Esophagus muscularis mucosa (tissue), 4 donors: ENCODE results near the gene CRYBA1. TPM values are rescaled to one million over a fixed set of nuclear protein-coding genes. Genes with fewer than 3 reads are reported as not detected.

Experiments used
- DNase-seq: peaks from one replicate; pipeline ENCODE4 v3.0.0-alpha.2; 2017; ENCODE audit errors: extremely low spot score
- H3K27ac ChIP-seq, 4 donors: fragments of 200-600 bp; sonication (generic); replicated peaks in 1 of 4; 1 replicate in 3 of 4; 2 replicates in 1 of 4; pipeline ENCODE4 v1.5.1; 2016 to 2019; ENCODE audit warnings: mild to moderate bottlenecking in 1 of 4
- H3K27me3 ChIP-seq, 4 donors: fragments of 200-600 bp; sonication (generic); one replicate each; pipeline versions ENCODE4 v1.5.1 to v1.6.0; 2016 to 2019
- H3K36me3 ChIP-seq, 4 donors: fragments of 200-600 bp; sonication (generic); one replicate each; pipeline ENCODE4 v1.5.1; 2016 to 2019
- H3K4me1 ChIP-seq, 4 donors: fragments of 200-600 bp; sonication (generic); one replicate each; pipeline ENCODE4 v1.5.1; 2016 to 2019
- H3K4me3 ChIP-seq, 4 donors: fragments of 200-600 bp; sonication (generic); 1 replicate in 2 of 4; 2 replicates in 2 of 4; pipeline ENCODE4 v1.5.1; 2016 to 2019; ENCODE audit warnings: mild to moderate bottlenecking in 4 of 4, moderate library complexity in 1 of 4
- H3K9me3 ChIP-seq, 4 donors: fragments of 200-600 bp; sonication (generic); 1 replicate in 3 of 4; 2 replicates in 1 of 4; pipeline ENCODE4 v1.5.1; 2016 to 2019
- CTCF ChIP-seq, 3 experiments: fragments of 200-600 bp in 2 of 3; fragments of 450-650 bp in 1 of 3; sonication (generic) in 2 of 3; IDR thresholded peaks; one replicate each; pipeline ENCODE4 v1.5.1; 2017 to 2019; ENCODE audit warnings: antibody characterized with exemption in 3 of 3, mild to moderate bottlenecking in 2 of 3, moderate library complexity in 1 of 3
- EP300 ChIP-seq: sonication (generic); formaldehyde crosslinking; IDR thresholded peaks from one replicate; pipeline ENCODE4 v1.6.1; 2017; ENCODE audit warnings: antibody characterized with exemption
- POLR2A ChIP-seq: fragments of 450-650 bp; IDR thresholded peaks from one replicate; pipeline ENCODE4 v1.6.1; 2017; ENCODE audit warnings: antibody characterized with exemption, moderate library complexity, mild to moderate bottlenecking, low read depth
- POLR2AphosphoS5 ChIP-seq, 2 donors: sonication (generic); formaldehyde crosslinking; IDR thresholded peaks; one replicate each; pipeline ENCODE4 v1.6.1; 2017; ENCODE audit warnings: antibody characterized with exemption in 2 of 2
- WGBS: methylation state at CpG from one replicate; pipeline ENCODE4 v1.1.5; 2018; 5-methylcytosine and 5-hydroxymethylcytosine counted together
- intact Hi-C: fragments of 100-400 bp; cut with DNase I; formaldehyde crosslinking; loops from one replicate; pipeline ENCODE4 v1.15.1; 2023
- total RNA-seq, 4 donors: library from RNA; depleted of rRNA; stranded (reverse); fragments of >200 nt; gene quantifications; one replicate each; pipeline versions ENCODE4 v1.1.0 to v1.2.1, GENCODE V29; 2016

The CRYBA1 gene
- total RNA-seq, 4 donors from 2014 or later = not detected

GRCh38 chr17:29291163-29291752, 44.6 kb downstream of the CRYBA1 start:
- H3K4me3 ChIP-seq = peak overlapping the region; percentile 91 to 100 (median 96)
- H3K27me3 ChIP-seq = no peaks in the 10 kb centered on the region
- intact Hi-C loops = loop anchor here (2.0 to 5.0 kb wide), 3 partner anchors 34 to 142 kb away; no protein-coding TSS in a partner anchor
- DNase-seq = no peak
- peaks cover 44 to 65% (median 61%) of the 10 kb centered on the region in 4 donors for H3K4me1 ChIP-seq
- H3K36me3 ChIP-seq = peaks cover 9 to 29% (median 17%) of the 10 kb centered on the region in 4 donors
- 12% methylated on average over 5 of the region's 5 CpGs for WGBS
- no peaks in the 10 kb centered on the region for H3K9me3 ChIP-seq
- peak overlapping the region; percentile 97 to 100 (median 99) for H3K27ac ChIP-seq
- TF ChIP-seq POLR2A = no peak
- TF ChIP-seq POLR2AphosphoS5 (IDR thresholded peaks at IDR 0.05) = peak in 1 of 2 donors; percentile 10
- peak; percentile 69 to 71 (median 71) for TF ChIP-seq CTCF (IDR thresholded peaks at IDR 0.05)
- no peak for TF ChIP-seq EP300

- H3K4me1 ChIP-seq = peaks cover 33 to 54% (median 51%) of the 10 kb centered on the region in 4 donors
- peak overlapping the region; percentile 97 to 100 (median 99) for H3K27ac ChIP-seq
- intact Hi-C loops = loop anchor here (5.0 kb wide), 2 partner anchors 35 to 75 kb away; no protein-coding TSS in a partner anchor
- peak overlapping the region; percentile 91 to 100 (median 96) for H3K4me3 ChIP-seq
- peaks cover 0 to 18% (median 6%) of the 10 kb centered on the region in 4 donors for H3K36me3 ChIP-seq
- 3% methylated on average over 22 of the region's 77 CpGs for WGBS
- no peak for DNase-seq
- no peaks in the 10 kb centered on the region for H3K9me3 ChIP-seq
- TF ChIP-seq POLR2AphosphoS5 (IDR thresholded peaks at IDR 0.05) = peak; percentile 31 to 32
- no peak for TF ChIP-seq POLR2A
- H3K27me3 ChIP-seq = no peaks in the 10 kb centered on the region
Observed at GRCh38 chr17:29292071-29292991, 45.7 kb downstream of the CRYBA1 start.

- peak in 1 of 2 donors; percentile 4 for TF ChIP-seq POLR2AphosphoS5 (IDR thresholded peaks at IDR 0.05)
- no peak for TF ChIP-seq CTCF (IDR thresholded peaks at IDR 0.05)
- H3K4me1 ChIP-seq = peaks cover 31 to 45% (median 43%) of the 10 kb centered on the region in 4 donors
- H3K36me3 ChIP-seq = peaks cover 0 to 11% (median 3%) of the 10 kb centered on the region in 4 donors
- intact Hi-C loops = loop anchor here (5.0 kb wide), 2 partner anchors 36 to 76 kb away; no protein-coding TSS in a partner anchor
- H3K27me3 ChIP-seq = no peaks in the 10 kb centered on the region
- peak overlapping the region; percentile 97 to 100 (median 99) for H3K27ac ChIP-seq
- under 1% methylated on average over 46 of the region's 54 CpGs for WGBS
- H3K4me3 ChIP-seq = peak overlapping the region; percentile 91 to 100 (median 96)
- DNase-seq = peak; percentile 92
- H3K9me3 ChIP-seq = no peaks in the 10 kb centered on the region
Observed at GRCh38 chr17:29292992-29293889, 46.6 kb downstream of the CRYBA1 start.

GRCh38 chr17:29293890-29294579, 47.4 kb downstream of the CRYBA1 start, which contains the start of gene NUFIP2:
Gene NUFIP2, minus strand, starts transcription at chr17:29294148. Its CDS starts 89 bp downstream, at chr17:29294059.
- TF ChIP-seq EP300 (no peak), POLR2A (peak; percentile 99), POLR2AphosphoS5 (IDR thresholded peaks at IDR 0.05) (peak; percentile 100), CTCF (IDR thresholded peaks at IDR 0.05) (peak in 2 of 3 experiments; percentile 23 to 31)
- peak within 1 kb of the TSS; percentile 91 to 100 (median 96) for H3K4me3 ChIP-seq
- H3K4me1 ChIP-seq = peaks cover 26 to 38% (median 35%) of the 10 kb centered on the region in 4 donors
- intact Hi-C loops = loop anchor here (5.0 kb wide), 2 partner anchors 37 to 77 kb away; no protein-coding TSS in a partner anchor
- WGBS = 0% methylated on average over 14 of the region's 31 CpGs
- no peaks in the 10 kb centered on the region for H3K9me3 ChIP-seq
- DNase-seq = peak; percentile 100
- no peaks in the 10 kb centered on the region for H3K27me3 ChIP-seq
- peaks cover 0 to 11% (median 3%) of the 10 kb centered on the region in 4 donors for H3K36me3 ChIP-seq
- H3K27ac ChIP-seq = peak within 1 kb of the TSS; percentile 97 to 100 (median 99)
